H1 (cell line): ENCODE data around the gene CABCOCO1. TPM values are rescaled to one million over a fixed set of nuclear protein-coding genes. Genes with fewer than 3 reads are reported as not detected.

Source experiments
- CTCF ChIA-PET: fragments of 300-600 bp; sonication (Branson Sonifier 250); formaldehyde crosslinking; loops from one replicate; lab custom pipeline; 2021; ENCODE audit not compliant: partially characterized antibody; lab: Charles Lee
- POLR2A ChIA-PET: fragments of 300-600 bp; sonication (Branson Sonifier 250); formaldehyde crosslinking; loops from one replicate; lab custom pipeline; 2021; ENCODE audit warnings: inconsistent platforms; ENCODE audit not compliant: partially characterized antibody; lab: Charles Lee
- DNase-seq, 2 experiments: peaks; one replicate each; pipeline versions ENCODE4 v3.0.0 to v3.0.0-alpha.2; 2010 to 2022; ENCODE audit warnings: low spot score in 2 of 2, low read depth in 1 of 2, mixed read lengths in 1 of 2
- FAIRE-seq: peaks from 2 replicates; lab custom pipeline; 2011; peaks lifted over from hg19 to GRCh38; lab: Jason Lieb, UNC
- H2AFZ ChIP-seq: 2 replicates; pipeline ENCODE4 v1.8.1; 2012; ENCODE audit warnings: low read length, inconsistent platforms
- H2AK5ac ChIP-seq: 2 replicates; pipeline ENCODE4 v1.6.1; 2013; ENCODE audit warnings: low read depth, low read length
- H2BK120ac ChIP-seq: replicated peaks from 2 replicates; pipeline ENCODE3; 2013; ENCODE audit warnings: low read depth, low read length, inconsistent platforms
- H2BK12ac ChIP-seq: 2 replicates; pipeline ENCODE4 v1.6.1; 2013; ENCODE audit warnings: low read depth, low read length
- H2BK15ac ChIP-seq: 2 replicates; pipeline ENCODE4 v1.6.1; 2013; ENCODE audit warnings: low read length
- H2BK20ac ChIP-seq: 2 replicates; pipeline ENCODE4 v1.6.1; 2013; ENCODE audit warnings: low read length
- H2BK5ac ChIP-seq: 2 replicates; pipeline ENCODE4 v1.6.1; 2013; ENCODE audit warnings: low read depth, low read length
- H3K14ac ChIP-seq: 2 replicates; pipeline ENCODE4 v1.6.1; 2013; ENCODE audit warnings: inconsistent platforms; ENCODE audit not compliant: insufficient read length
- H3K18ac ChIP-seq: 2 replicates; pipeline ENCODE4 v1.6.1; 2013; ENCODE audit warnings: low read length; ENCODE audit errors: extremely low read depth
- H3K23ac ChIP-seq: 2 replicates; pipeline ENCODE4 v1.6.1; 2013; ENCODE audit warnings: inconsistent platforms; ENCODE audit not compliant: insufficient read length
- H3K23me2 ChIP-seq: 2 replicates; pipeline ENCODE4 v1.6.1; 2013; ENCODE audit warnings: low read depth, low read length
- H3K27ac ChIP-seq: 2 replicates; pipeline ENCODE4 v1.6.1; 2011; ENCODE audit warnings: low read depth, low read length, inconsistent platforms
- H3K27me3 ChIP-seq, 4 experiments: replicated peaks in 1 of 4; 1 replicate in 1 of 4; 2 replicates in 3 of 4; pipeline versions ENCODE4 v1.6.1 to v1.8.1; 2011 to 2013; ENCODE audit warnings: low read length in 3 of 4, mild to moderate bottlenecking in 3 of 4, inconsistent platforms in 2 of 4, mixed read lengths in 2 of 4, moderate library complexity in 1 of 4; ENCODE audit not compliant: control insufficient read depth in 3 of 4, insufficient read depth in 3 of 4; ENCODE audit errors: extremely low read depth in 1 of 4
- H3K36me3 ChIP-seq, 4 experiments: 2 replicates each; pipeline versions ENCODE4 v1.6.1 to v1.8.1; 2011 to 2013; ENCODE audit warnings: mild to moderate bottlenecking in 4 of 4, low read length in 3 of 4, moderate library complexity in 2 of 4, control low read depth in 1 of 4, inconsistent platforms in 1 of 4; ENCODE audit not compliant: insufficient read depth in 4 of 4, control insufficient read depth in 2 of 4
- H3K4ac ChIP-seq: replicated peaks from 2 replicates; pipeline ENCODE3; 2013; ENCODE audit warnings: low read length, low read depth, mixed read lengths, inconsistent platforms; ENCODE audit not compliant: insufficient read length
- H3K4me1 ChIP-seq, 4 experiments: replicated peaks in 1 of 4; 1 replicate in 1 of 4; 2 replicates in 3 of 4; pipeline versions ENCODE4 v1.6.1 to v1.8.1; 2011 to 2013; ENCODE audit warnings: low read length in 3 of 4, inconsistent platforms in 2 of 4, mixed read lengths in 1 of 4; ENCODE audit not compliant: insufficient read depth in 4 of 4, control insufficient read depth in 3 of 4
- H3K4me2 ChIP-seq, 2 experiments: 2 replicates each; pipeline versions ENCODE4 v1.6.1 to v1.8.1; 2011 to 2013; ENCODE audit warnings: low read depth in 2 of 2, low read length in 2 of 2, control low read depth in 1 of 2, inconsistent platforms in 1 of 2, mild to moderate bottlenecking in 1 of 2; ENCODE audit not compliant: insufficient read depth in 1 of 2
- H3K4me3 ChIP-seq, 4 experiments: fragments of 200-600, 300-600 bp in 1 of 4; sonication (generic), shearing (Covaris generic), sonication (Bioruptor Twin) in 1 of 4; 2 replicates each; pipeline versions ENCODE4 v1.5.1 to v1.8.1; 2011 to 2016; ENCODE audit warnings: low read length in 4 of 4, low read depth in 3 of 4, control low read depth in 2 of 4, inconsistent platforms in 2 of 4, mild to moderate bottlenecking in 2 of 4, mixed read lengths in 1 of 4, moderate library complexity in 1 of 4; ENCODE audit not compliant: insufficient read depth in 2 of 4; ENCODE audit errors: extremely low read depth in 1 of 4
- H3K56ac ChIP-seq: replicated peaks from 2 replicates; pipeline ENCODE3; 2013; ENCODE audit warnings: low read depth, mild to moderate bottlenecking, mixed read lengths, low read length, inconsistent platforms; ENCODE audit not compliant: insufficient read length
- H3K79me1 ChIP-seq: 2 replicates; pipeline ENCODE4 v1.6.1; 2013; ENCODE audit warnings: low read depth, low read length, control low read depth
- H3K79me2 ChIP-seq, 2 experiments: 2 replicates each; pipeline versions ENCODE4 v1.6.1 to v1.8.1; 2012 to 2013; ENCODE audit warnings: low read length in 2 of 2, mild to moderate bottlenecking in 2 of 2, inconsistent platforms in 1 of 2; ENCODE audit not compliant: insufficient read depth in 2 of 2, control insufficient read depth in 1 of 2
- H3K9ac ChIP-seq, 4 experiments: replicated peaks in 1 of 4; 1 replicate in 1 of 4; 2 replicates in 3 of 4; pipeline versions ENCODE4 v1.6.1 to v1.8.1; 2011 to 2013; ENCODE audit warnings: low read depth in 3 of 4, low read length in 3 of 4, control low read depth in 2 of 4, mild to moderate bottlenecking in 2 of 4, moderate library complexity in 2 of 4, inconsistent platforms in 1 of 4; ENCODE audit errors: extremely low read depth in 1 of 4
- H3K9me3 ChIP-seq, 2 experiments: 2 replicates each; pipeline versions ENCODE4 v1.6.1 to v1.8.1; 2012 to 2013; ENCODE audit warnings: mild to moderate bottlenecking in 2 of 2, moderate library complexity in 2 of 2, control low read depth in 1 of 2, inconsistent platforms in 1 of 2, low read depth in 1 of 2, low read length in 1 of 2, mixed read lengths in 1 of 2; ENCODE audit not compliant: insufficient read depth in 2 of 2
- H4K20me1 ChIP-seq, 2 experiments: replicated peaks in 1 of 2; 2 replicates each; pipeline versions ENCODE3 to v1.8.1; 2011 to 2013; ENCODE audit warnings: inconsistent platforms in 2 of 2, low read length in 2 of 2, mild to moderate bottlenecking in 1 of 2; ENCODE audit not compliant: insufficient read depth in 2 of 2, control insufficient read depth in 1 of 2
- H4K5ac ChIP-seq: 2 replicates; pipeline ENCODE4 v1.6.1; 2013; ENCODE audit warnings: low read length, low read depth, mixed read lengths, inconsistent platforms; ENCODE audit not compliant: insufficient read length
- H4K8ac ChIP-seq: 2 replicates; pipeline ENCODE4 v1.8.0; 2013; ENCODE audit warnings: mild to moderate bottlenecking, moderate library complexity, low read length, inconsistent platforms; ENCODE audit not compliant: insufficient read depth; ENCODE audit errors: extremely low read depth
- H4K91ac ChIP-seq: replicated peaks from 2 replicates; pipeline ENCODE3; 2013; ENCODE audit warnings: low read length, mixed read lengths, inconsistent platforms; ENCODE audit not compliant: insufficient read length
- BRCA1 ChIP-seq: IDR thresholded peaks from 2 replicates; pipeline ENCODE4 v1.6.1; 2012; ENCODE audit warnings: low read depth, low read length, improper control_type of control experiment
- CBX5 ChIP-seq: fragments of 300-800, 300-1000 bp; sonication (generic); IDR thresholded peaks from 2 replicates; pipeline ENCODE4 v1.7.1; 2016; ENCODE audit warnings: antibody characterized with exemption, low read length, low read depth
- GTF2F1 ChIP-seq: IDR thresholded peaks from 2 replicates; pipeline ENCODE4 v1.6.1; 2012; ENCODE audit warnings: low read depth, low read length, improper control_type of control experiment, borderline replicate concordance
- SAP30 ChIP-seq: fragments of 300-600 bp; sonication (generic); IDR thresholded peaks from 2 replicates; pipeline ENCODE4 v1.7.1; 2012; ENCODE audit warnings: low read length, moderate library complexity, mild to moderate bottlenecking, inconsistent platforms; ENCODE audit not compliant: insufficient read depth, insufficient replicate concordance
- SUZ12 ChIP-seq: fragments of 200-600 bp; sonication (generic); IDR thresholded peaks from 2 replicates; pipeline ENCODE4 v1.6.1; 2012; ENCODE audit warnings: mild to moderate bottlenecking, inconsistent platforms, low read length, moderate library complexity, mixed read lengths
- TBP ChIP-seq: IDR thresholded peaks from 2 replicates; pipeline ENCODE4 v1.6.1; 2011; ENCODE audit warnings: low read depth, low read length, improper control_type of control experiment
- TCF12 ChIP-seq: IDR thresholded peaks from 2 replicates; pipeline ENCODE4 v1.6.1; 2011; ENCODE audit warnings: low read depth, mild to moderate bottlenecking, low read length
- WGBS, 2 experiments: shearing (Covaris generic) in 1 of 2; methylation state at CpG; one replicate each; pipeline versions ENCODE4 v1.1.6 to v1.1.7; 2013 to 2015; ENCODE audit warnings: low lambda C conversion rate in 2 of 2, mixed read lengths in 2 of 2, inconsistent platforms in 1 of 2, low coverage in 1 of 2, missing lambda C conversion rate in 1 of 2; ENCODE audit not compliant: insufficient replicate concordance in 2 of 2, insufficient coverage in 1 of 2, insufficient read length in 1 of 2; ENCODE audit errors: extremely low coverage in 1 of 2, missing lambda C conversion rate in 1 of 2; 5-methylcytosine and 5-hydroxymethylcytosine counted together
- polyA plus RNA-seq, 7 experiments: library from polyadenylated mRNA; depleted of rRNA in 3 of 7; stranded (reverse) in 5 of 7; unstranded in 2 of 7; fragments of >200 nt in 5 of 7; fragments of 200-250 nt in 2 of 7; gene quantifications; 1 replicate in 5 of 7; 2 replicates in 1 of 7; 4 replicates in 1 of 7; pipeline versions ENCODE4 v1.2.1 to v1.2.3, GENCODE V29; 2011 to 2013; ENCODE audit warnings: missing spikeins in 2 of 7, mixed read lengths in 2 of 7
- total RNA-seq: library from RNA; stranded (reverse); fragmentation: NEBNext Ultra II Directional; extraction: Animal tissue kit (Norgen Biotek cat#: 25700); gene quantifications from 2 replicates; pipeline ENCODE4 v1.2.1, GENCODE V29; 2021
- TF ChIP-seq, protein P1 (sequence below): IDR thresholded peaks from 2 replicates; pipeline ENCODE4 v1.6.1; 2012; ENCODE audit warnings: low read length, inconsistent platforms
- TF ChIP-seq, protein P2 (sequence below): IDR thresholded peaks from 2 replicates; pipeline ENCODE4 v1.6.1; 2011; ENCODE audit warnings: low read length, improper control_type of control experiment

The CABCOCO1 gene
- total and polyA plus RNA-seq, 2 of the 8 experiments (the other 6 are each of a cell fraction or from before 2014, with no cell fraction given), result not detected

DNA sequence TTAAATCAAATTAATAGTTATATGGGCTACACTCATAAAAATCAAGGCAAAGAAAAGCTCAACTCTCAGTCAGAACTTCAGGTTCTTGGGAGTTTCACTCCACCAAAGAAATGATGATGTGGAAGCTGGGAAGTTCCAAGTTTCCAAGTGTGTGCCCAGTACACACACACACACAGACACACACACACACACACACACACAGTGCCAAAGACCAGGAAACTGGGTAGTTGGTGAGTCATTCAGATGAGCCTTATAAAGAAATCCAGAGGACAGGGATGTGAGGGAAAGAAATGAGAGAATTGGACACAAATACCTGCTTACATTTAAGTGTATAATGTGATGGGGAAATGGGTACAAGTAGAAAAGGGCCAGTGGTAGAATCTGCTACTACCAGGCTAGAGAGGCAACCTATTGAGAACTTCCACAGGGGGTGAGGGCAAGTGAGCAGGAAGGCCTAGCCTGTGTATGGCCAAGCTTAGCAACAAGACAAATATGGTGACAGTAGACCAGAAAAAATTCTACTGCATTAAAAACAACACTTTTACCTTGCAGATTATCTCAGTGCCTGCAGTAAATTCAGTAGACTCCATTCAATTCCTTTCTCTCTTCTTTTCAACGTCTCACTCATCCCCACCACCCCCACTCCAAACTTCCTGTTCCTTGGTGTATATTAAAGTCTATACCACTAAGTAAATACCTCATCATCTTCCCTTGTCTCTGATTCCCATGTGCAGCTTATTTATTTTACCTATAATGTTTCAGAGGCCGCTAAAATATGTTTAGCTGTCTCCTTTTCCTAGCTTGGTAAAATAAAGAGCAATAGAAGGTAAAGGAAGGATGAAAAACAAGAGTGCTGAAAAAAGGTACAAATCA is 95.0 kb downstream of the CABCOCO1 start:
- Histone ChIP-seq H3K9me3 (no peaks in the 10 kb centered on the region), H4K91ac (no peak overlapping the region), H2BK12ac (no peak overlapping the region), H3K4ac (no peak overlapping the region), H2BK20ac (no peak overlapping the region; the same call in 1 of the 2 replicates), H4K5ac (no peak overlapping the region), H4K8ac (no peak overlapping the region), H3K14ac (no peak overlapping the region), H4K20me1 (no peaks in the 10 kb centered on the region), H2AFZ (peak overlapping the region; percentile 37; the same call in 1 of the 2 replicates), H3K79me1 (no peaks in the 10 kb centered on the region), H3K4me2 (no peak overlapping the region), H3K4me3 (no peak overlapping the region), H2BK15ac (no peak overlapping the region), H3K18ac (no peak overlapping the region), H2BK5ac (no peak overlapping the region), H3K23ac (no peak overlapping the region), H3K79me2 (no peaks in the 10 kb centered on the region), H2AK5ac (no peak overlapping the region), H3K9ac (no peak overlapping the region), H3K56ac (no peak overlapping the region), H2BK120ac (no peak overlapping the region), H3K27me3 (no peaks in the 10 kb centered on the region), H3K36me3 (no peaks in the 10 kb centered on the region), H3K27ac (no peak overlapping the region), H3K23me2 (no peaks in the 10 kb centered on the region), H3K4me1 (peaks cover 0 to 3% (median 0%) of the 10 kb centered on the region in 4 experiments; a peak in 1 of 7 replicates)
- no peak for DNase-seq
- WGBS, 2 experiments, result 88 to 100% methylated on average over 1 to 2 of the region's 2 CpGs
- no peak for FAIRE-seq
- POLR2A ChIA-PET, result no interaction called here
- CTCF ChIA-PET, result interaction anchor here (0.5 to 1.2 kb wide), 5 partner anchors 64 to 484 kb away, joined by 3 to 4 read pairs (median 3); no protein-coding TSS in a partner anchor
- TF ChIP-seq SAP30 (no peak), GTF2F1 (no peak), BRCA1 (no peak), TCF12 (no peak), TBP (no peak), CBX5 (no peak), SUZ12 (no peak)
- TF ChIP-seq, protein P1, sequence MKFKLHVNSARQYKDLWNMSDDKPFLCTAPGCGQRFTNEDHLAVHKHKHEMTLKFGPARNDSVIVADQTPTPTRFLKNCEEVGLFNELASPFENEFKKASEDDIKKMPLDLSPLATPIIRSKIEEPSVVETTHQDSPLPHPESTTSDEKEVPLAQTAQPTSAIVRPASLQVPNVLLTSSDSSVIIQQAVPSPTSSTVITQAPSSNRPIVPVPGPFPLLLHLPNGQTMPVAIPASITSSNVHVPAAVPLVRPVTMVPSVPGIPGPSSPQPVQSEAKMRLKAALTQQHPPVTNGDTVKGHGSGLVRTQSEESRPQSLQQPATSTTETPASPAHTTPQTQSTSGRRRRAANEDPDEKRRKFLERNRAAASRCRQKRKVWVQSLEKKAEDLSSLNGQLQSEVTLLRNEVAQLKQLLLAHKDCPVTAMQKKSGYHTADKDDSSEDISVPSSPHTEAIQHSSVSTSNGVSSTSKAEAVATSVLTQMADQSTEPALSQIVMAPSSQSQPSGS, result no peak
- TF ChIP-seq, protein P2, sequence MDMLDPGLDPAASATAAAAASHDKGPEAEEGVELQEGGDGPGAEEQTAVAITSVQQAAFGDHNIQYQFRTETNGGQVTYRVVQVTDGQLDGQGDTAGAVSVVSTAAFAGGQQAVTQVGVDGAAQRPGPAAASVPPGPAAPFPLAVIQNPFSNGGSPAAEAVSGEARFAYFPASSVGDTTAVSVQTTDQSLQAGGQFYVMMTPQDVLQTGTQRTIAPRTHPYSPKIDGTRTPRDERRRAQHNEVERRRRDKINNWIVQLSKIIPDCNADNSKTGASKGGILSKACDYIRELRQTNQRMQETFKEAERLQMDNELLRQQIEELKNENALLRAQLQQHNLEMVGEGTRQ, result no peak
